PC-9 (cell line): ENCODE results near the gene PRKG1.

Experiments
- CTCF ChIP-seq: fragments of 200-600 bp; sonication (generic); conservative IDR thresholded peaks from 2 replicates; pipeline ENCODE4 v1.6.1; 2017; ENCODE audit warnings: mixed run types, antibody characterized with exemption, mild to moderate bottlenecking, moderate library complexity
- EZH2 ChIP-seq: fragments of 200-600 bp; sonication (generic); IDR thresholded peaks from 2 replicates; pipeline ENCODE4 v1.8.0; 2017; ENCODE audit warnings: antibody characterized with exemption, low read depth

- TF ChIP-seq EZH2 (no peak), CTCF (no peak)
Observed at GRCh38 chr10:51640120-51640819, 566.0 kb downstream of the PRKG1 start.
